Stimulated activated CD8-positive, alpha-beta memory T cell treated with anti-CD3 and anti-CD28 coated beads, Interleukin-12 subunit alpha, Interleukin-12 subunit beta, amount 100 ng/mL, for 4 hours (primary cell): ENCODE results near the gene ANKS6.

ENCODE experiments used
- DNase-seq: peaks from one replicate; pipeline ENCODE4 v3.0.0-alpha.2; 2020; ENCODE audit warnings: low read depth

The ANKS6 gene

GRCh38 chr9:98738741-98739140 is 57.6 kb downstream of the ANKS6 start:
- no peak for DNase-seq

- DNase-seq, result no peak
Measured at GRCh38 chr9:98736226-98736625, 60.1 kb downstream of the ANKS6 start.

- DNase-seq, result no peak
Measured at GRCh38 chr9:98732801-98733200, 63.6 kb downstream of the ANKS6 start.

DNA sequence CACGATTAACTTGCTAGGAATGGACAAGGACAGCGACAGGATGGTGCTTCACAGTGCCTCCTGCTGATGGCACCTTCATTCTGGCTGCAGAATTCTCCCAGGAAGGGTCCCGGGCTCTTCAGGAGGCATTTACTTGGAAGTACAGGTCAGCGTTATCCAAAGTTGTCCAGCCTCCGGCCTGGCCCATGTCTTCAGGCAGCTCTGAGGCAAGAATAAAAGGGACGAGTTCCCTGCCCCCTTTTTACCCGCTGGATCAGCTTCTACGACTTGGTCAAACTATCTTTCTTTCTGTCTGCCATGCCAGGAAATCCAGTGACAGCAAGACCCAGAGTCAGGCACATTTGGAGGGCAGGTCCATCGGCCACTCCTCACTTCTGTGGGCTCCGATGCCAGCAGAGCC is 64.3 kb downstream of the ANKS6 start:
- DNase-seq, result no peak

DNA sequence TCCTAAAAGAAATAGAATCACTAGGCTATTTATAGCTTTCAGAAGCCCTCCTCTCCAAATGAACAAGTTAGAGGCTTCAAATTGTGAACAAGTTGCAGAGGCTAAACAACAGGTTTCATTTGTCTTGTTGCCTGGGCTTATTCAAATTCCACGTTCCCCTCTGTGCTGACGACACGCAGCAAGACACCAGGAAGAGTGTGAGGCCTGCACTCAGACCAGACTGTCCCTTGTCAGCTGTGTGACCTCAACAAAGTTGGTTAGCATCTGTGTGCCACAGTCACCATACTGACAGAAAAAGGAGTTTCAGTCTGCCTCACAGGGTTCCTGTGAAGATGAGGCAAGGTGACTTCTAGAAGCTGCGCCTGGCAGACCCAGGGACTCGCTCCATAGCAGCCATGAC is 65.5 kb downstream of the ANKS6 start:
- no peak for DNase-seq

DNA sequence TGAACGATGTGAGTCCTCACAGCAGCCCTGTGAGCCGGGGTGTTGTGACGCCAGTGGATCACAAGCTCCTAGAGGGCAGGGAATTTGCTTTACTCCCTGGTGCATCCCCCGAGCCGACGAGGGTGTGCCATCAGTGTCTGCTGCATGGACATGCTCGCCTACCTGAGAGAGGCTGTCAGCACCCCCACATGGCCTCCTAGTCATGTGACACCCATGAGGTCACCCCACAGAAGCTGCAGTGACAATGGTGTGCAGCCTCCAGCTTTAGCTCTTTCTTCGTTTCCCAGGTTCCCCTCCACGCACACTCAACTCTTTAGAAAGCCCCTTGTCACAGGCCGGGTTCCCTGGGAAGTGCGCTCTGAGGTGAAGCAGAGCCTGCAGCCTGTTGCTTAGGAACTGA is 67.9 kb downstream of the ANKS6 start:
- DNase-seq, result no peak

DNA sequence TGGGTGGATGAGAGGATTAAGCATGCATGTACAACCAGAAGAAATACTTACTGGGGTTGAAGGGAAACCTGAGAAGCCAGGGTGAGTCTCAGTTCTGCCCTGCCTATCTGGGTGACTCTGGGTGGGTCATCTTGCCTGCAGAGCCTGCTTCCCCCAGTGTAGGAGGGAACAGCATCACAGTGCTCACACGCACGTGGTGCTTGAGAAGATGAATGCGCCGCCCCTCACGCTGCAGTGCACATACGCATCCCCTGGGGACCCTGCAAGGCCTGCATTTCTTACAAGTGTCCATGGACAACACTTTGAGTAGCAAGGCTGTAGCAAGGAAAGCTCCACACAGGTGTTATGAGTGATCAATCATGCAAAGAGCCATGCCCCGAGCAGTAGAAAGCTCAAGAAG is 68.9 kb downstream of the ANKS6 start:
- no peak for DNase-seq

- DNase-seq, result no peak
Measured at GRCh38 chr9:98726735-98727134, 69.6 kb downstream of the ANKS6 start.

GRCh38 chr9:98724810-98725530 is 71.4 kb downstream of the ANKS6 start:
- DNase-seq, result no peak

DNA sequence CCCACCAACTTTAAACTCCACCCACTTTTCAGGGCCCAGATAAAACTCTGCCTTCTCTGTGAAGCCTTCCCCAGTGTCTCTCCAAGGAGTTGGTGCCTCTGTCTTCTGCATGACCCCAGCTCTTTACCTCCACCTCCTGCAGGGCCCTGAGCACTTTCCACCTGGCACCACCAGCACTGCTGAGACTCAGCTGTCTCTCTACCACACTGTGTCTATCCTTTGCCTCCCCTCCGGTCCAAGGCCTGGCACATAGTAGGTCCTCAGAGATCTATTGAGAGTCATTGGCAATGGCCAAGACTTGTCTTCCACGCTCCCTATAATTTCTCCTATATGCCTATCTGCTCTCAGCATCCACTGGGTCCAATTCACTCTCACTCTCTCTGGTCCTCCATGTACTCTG is 74.7 kb downstream of the ANKS6 start:
- DNase-seq, result no peak

GRCh38 chr9:98720402-98720801 is 76.0 kb downstream of the ANKS6 start:
- DNase-seq, result no peak

GRCh38 chr9:98719055-98719454 is 77.3 kb downstream of the ANKS6 start:
- DNase-seq, result no peak

DNA sequence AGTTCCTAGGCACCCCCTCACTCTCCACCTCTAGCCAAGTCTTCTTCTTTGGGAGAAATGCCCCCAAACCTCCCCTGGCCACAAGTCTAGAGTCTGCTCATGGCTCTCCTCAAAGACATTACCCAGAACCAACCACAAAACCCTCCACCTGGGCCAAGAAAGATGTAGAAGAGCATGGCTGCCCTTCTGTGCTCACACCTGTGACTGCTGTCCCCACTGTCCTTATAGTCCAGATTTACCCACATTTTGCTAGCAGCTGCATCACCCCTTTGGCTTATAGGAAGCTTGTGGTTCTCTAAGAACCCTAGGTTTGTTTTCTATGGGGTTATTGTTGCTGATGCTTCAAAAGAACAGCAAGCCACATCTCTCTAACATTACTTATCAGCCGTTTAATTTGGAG is 81.5 kb downstream of the ANKS6 start:
- DNase-seq, result no peak

DNA sequence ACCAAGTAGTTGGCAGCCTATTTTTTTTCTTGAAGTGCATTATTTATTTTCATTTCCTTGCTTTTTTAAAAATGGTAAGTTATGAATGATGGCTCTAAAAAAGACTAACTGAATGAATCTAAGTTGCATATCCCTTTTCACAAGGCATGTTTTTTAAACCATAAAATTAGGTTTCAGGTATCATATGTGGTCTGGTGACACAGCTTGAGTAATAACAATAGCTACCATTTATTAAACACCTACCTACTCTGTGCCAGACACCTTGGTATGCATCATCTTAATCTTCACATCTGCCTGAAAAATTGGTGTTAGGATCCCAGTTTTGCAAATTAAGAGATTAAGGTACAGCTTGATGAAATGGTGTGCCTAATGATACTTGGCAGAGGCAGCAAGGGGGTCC is 83.4 kb downstream of the ANKS6 start:
- no peak for DNase-seq

DNA sequence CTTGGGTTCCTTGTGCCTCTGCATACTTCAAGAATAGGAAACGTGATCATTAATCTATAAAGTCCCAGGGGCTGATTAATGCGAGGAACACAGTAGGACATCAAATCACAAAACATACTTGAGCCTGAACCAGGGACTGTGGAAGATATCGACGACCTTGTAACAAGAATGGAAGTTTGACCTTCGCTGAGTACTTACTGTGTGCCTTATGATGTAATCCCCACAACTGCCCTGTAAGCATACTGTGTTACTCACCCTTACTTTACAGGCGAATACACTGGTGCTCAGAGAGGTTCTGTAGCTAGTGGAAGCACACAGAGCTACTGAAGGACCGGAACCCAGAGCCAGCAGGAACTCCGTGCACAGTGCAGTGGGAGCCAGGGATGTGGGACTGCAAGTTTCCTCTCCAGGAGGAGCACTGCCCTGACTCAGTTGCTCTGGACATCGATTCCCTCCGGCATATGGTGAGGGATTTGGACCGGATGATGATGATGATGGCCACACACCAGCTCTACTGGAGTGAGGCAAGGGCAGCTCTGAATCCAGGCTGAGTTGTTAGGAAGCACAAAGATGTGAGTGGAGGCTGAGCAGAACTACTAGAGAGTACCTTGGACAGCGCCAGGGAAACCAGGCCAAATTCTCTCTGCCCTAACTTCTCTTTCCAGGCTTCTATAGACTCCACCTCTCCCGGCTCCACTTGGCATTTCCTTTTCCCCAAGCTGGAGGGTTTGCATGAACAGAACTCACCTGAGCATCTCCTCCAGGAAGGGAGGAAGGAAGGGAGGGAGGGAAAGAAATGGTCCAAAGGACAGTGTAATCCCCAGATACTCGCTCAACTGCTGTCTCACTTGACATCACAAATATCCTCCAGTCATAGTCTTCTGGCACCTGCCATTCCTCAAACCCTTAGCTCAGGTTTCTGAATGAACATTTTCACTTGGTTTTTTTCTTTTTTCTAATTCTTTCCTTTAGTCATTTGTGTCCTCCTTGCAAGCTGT is 86.1 kb downstream of the ANKS6 start:
- DNase-seq, result no peak

- DNase-seq, result no peak
Measured at GRCh38 chr9:98708933-98709911, 87.1 kb downstream of the ANKS6 start, which contains the start of gene GABBR2. Gene GABBR2, minus strand, starts transcription at chr9:98708935. Its CDS starts 198 bp downstream, at chr9:98708737.

DNA sequence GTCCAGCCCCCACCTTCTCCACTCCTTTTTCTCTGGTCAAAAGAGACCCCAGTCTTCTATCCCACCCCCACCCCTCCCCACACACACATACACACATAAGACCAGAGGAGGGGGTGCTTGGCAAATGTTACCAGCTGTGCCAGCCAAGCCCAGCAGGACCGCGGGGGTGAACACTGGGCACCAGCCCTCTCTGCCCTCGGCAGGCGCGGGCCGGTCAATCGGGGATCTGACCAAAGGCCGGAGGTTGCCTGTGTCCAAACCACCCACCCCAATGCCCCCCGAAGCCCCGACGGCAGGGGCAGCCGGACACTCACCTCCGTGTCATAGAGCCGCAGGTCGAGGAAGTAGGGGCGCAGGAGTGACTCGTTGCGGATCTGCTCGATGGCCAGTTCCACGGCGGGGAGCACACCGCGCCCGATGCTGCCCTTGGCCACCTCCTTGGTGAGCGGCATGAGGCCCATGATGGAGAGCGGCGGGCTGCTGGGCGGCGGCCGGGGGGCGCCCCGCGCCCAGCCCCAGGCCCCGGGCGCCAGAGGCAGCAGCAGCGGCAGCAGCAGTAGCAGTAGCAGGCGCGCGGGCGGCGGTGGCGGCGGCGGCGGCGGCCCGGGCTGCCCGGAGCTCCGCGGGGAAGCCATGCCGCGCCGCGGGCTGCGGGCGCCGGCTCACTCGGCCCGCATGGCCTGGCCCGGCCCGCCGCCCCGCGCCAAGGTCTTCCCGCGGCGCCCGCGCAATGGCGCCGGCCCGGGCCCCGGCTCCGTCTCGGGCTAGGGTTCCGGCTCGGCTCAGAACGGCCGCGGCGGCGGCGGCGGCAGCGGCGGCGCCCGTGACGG is 88.0 kb downstream of the ANKS6 start:
- no peak for DNase-seq

DNA sequence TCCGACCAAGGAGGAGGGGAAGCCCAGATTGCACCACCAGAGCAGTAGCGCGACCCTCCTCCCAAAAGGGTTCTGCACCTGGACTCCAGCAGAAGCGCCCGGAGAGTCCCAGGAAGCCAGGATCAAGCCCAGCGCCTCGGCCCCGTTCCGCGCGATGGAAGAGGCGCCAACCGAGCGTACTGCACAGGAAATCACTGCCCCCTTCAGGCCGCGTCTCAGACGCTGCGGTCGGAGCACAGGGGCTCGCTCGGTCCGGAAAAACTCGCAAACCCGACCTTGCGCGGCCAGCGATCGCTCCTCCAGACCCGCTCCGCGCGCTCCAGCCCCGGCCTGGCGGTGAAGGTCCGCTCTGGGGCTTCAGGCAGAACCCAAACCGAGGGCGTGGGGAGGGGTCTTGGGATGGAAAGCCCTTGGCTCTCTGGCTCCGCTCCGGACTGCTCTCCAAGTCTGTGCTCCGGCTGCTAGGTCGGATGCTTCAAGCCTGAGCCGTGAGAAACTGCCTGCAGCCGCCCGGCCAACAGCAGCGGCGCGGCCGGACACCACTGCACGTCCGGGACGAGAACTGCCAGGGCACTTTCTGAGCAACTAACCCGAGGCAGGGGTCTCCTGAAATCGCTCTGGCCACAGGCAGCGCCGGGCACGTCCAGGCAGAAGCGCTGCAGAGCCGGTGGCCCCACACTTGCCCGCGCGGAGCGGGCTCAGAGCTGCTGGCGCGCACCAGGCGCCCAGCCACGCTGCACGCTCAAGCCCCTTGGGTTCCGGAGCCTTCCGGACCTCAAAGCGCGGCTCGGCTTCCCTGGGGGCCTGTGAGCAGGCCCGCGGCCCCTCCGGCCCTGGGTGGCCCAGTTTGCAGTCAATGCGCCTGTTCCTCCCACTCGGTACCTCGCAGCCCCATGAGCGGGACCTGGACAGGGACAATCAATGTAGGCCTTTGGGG is 88.9 kb downstream of the ANKS6 start:
- DNase-seq, result no peak

DNA sequence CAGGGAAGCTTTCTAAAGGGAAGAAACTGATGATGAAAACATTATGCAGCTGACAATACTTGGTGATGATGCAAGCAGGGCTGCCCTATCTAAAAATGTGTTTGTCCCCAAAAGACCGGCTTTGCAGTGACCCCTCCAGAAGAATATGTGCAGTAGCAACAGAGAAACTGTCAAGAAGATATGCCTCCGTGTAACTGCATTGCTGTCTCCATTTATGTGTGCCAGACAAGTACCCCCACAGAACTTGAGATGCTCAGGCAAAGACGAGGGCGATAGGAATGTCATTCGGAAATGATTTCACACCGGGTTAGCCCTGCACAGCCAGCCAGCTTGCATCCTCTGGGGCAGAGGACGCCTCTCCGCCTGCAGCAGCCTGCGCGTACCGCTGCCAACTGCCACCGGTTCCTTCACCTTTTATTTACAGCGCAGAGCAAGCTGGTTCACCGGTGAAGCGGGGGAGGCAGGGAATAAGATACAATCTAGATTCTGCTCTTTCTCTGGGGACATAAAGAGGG is 89.6 kb downstream of the ANKS6 start:
- DNase-seq, result no peak
